GM19328 (cell line): ENCODE data around the gene AMDHD2.

ENCODE experiments used
- ATAC-seq: cut with Tn5 transposase; IDR thresholded peaks from one replicate; pipeline ENCODE4 v1.9.1; 2021; ENCODE audit warnings: mild to moderate bottlenecking, moderate library complexity; ENCODE audit not compliant: unreplicated experiment

Gene AMDHD2

DNA sequence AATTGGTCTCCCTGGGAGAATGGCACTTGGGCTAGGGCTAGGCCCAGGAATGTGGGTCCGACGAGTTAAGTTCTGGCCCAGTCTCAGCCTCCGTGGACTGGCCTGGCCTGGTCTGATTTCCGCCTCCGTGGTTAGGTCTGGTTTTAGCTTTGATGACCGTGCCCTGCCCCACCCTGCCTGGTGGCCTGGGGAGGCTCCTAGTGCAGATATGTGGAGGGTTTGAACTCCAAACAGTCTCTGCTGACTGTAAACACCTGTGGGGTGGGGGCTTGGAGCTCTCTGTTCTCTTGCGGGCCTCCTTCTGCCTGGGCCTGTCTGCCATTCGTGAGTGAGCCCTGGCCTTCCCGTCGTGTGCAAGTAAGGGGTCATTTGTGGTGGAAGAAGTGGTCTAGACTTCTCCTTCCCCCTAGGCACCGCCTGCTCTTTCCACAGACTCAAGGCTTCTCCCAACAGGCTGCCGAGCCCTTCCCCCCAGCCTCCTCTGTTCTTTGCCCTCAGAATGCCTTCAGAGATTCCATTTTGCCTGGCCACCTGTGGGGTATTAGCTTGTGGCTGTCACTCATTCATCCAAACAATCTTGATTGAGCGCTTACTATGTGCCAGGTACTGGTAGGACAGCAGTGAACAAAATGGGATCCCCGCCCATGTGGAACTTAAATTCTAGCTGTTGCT lies 4.9 kb upstream of the AMDHD2 start:
- no peak for ATAC-seq

DNA sequence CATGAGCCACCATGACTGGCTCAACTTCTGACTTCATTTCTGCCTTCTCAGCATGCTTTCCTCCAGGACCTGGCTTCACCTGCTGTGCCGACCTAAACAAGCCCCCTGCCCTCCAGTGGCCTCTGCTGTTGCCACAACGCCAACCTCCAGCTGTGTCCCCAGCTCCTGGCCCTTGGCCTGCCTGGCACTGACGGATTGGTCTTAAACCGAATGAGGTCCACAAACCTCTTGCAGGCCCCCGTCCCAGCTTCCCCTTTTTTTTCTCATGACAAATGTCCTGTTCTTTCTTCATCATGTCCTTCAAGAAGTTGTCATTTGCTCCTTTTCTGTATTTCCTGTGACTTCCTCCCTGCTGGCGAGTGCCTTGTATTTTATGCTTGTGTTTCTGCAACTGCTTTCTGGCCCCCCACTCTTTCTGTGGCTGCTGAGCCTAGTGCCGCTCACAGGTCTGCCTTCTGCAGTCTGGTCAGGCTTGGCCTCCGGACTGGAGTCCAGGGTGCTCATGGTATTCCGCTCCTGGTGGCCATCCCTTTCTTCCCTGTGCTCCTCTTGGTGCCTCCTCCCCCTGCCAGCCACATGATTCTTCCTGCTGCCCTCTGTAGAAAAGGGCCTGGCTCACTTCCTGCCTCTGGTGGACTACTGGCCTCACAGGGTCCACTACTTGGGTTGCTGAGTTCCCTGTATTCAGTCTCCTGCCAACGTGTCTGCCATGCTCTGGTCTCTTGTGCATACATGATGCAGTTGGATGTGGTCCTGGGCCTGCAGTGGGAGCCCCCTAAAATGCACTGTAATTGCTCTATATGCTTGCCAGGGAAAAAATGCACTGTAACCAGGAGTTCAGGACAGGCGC lies 3.6 kb upstream of the AMDHD2 start:
- no peak for ATAC-seq

DNA sequence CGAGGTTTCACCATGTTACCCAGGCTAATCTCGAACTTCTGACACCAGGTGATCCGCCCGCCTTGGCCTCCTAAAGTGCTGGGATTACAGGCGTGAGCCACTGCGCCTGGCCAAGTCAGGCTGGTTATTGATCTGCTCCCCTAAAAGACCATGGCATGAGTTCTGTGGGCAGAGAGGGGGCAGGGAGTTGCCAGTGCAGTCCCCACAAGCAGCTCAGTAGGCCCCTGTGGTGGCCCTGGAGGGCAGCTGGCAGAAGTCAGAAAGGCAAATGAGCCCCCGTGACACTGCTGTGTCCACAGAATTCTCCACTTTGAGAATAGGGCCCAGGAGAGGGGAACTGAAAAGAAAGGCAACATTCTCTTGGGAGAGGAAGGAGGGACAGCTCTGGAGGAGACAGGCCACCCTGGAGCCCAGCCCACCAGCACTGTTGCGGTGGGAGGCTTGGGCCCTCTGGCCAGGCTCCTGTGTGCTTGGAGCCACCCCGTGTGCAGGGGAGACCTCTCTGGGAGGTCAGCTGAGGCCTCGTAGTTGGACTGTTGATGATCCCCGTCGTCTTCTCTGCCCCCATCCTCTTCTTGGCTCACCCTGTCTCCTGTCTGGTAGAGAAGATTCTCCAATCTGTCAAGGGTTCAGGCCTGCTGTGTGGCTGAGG lies 2.1 kb upstream of the AMDHD2 start:
- ATAC-seq, result no peak

DNA sequence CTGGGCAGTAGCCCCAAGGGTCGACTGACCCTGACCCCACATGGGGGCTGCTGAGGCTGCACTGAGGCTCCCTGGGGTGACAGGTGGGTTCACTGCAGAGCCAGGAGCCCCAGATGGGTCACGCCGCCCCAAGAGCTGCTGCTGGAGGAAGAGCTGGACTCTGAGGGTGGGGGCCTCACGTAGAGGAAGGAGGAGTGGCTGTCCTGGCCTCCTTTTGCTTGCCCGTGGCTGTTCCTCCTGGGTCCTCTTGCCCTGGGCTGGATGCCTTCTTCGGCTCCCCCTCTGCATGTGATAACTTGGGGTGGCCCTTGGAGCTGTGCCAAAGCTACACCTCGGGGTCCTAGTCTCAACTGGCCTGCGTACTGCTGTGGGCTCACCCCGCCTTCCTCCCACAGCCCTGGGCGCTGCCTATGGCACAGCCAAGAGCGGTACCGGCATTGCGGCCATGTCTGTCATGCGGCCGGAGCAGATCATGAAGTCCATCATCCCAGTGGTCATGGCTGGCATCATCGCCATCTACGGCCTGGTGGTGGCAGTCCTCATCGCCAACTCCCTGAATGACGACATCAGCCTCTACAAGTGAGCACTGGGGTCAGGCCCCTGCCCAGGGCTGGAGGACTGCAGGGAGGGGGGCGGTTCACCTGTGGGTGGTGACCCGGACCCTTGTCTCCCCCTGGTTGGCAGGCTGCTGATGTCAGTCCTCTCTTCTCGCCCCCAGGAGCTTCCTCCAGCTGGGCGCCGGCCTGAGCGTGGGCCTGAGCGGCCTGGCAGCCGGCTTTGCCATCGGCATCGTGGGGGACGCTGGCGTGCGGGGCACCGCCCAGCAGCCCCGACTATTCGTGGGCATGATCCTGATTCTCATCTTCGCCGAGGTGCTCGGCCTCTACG lies 1.1 kb upstream of the AMDHD2 start:
- ATAC-seq, result no peak

DNA sequence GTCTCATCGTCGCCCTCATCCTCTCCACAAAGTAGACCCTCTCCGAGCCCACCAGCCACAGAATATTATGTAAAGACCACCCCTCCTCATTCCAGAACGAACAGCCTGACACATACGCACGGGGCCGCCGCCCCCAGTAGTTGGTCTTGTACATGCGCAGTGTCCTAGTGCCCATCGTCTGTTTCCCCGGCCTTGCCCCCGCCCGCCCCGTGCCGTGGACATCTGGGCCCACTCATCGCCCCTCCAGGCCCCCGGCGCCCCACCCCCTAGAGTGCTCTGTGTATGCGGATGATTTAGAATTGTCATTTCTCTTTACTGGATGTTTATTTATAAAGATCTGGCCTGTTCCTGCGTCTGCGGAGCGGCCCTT lies 475 bp upstream of the AMDHD2 start:
- no peak for ATAC-seq

DNA sequence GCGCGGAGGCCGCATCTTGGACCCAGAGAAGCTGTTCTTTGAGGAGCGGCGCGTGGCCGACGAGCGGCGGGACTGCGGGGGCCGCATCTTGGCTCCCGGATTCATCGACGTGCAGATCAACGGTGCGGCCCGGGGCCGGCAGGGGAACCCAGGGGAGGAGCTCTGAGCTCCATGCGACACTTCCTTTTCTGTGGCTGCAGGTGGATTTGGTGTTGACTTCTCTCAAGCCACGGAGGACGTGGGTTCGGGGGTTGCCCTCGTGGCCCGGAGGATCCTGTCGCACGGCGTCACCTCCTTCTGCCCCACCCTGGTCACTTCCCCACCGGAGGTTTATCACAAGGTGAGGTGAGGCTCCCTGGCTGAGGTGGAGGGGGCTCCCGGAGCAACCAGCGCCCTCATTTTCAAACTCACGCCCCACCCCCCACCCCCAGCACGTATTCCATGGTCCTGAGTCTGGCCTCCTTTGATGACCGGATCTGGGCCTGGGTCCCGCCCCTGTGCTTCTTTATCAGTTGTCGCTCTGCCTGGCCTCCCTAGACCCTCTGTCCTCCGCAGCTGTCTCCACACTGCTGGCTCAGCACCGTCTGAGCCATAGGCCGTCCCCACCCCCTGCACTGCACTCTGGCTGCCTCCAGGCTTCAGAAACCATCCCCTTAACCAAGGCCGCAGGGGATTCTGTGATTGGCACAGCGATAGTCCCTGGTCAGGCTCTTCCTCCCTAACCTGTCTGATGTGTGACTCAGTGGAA lies 787 bp downstream of the AMDHD2 start:
- ATAC-seq, result peak; percentile 18

DNA sequence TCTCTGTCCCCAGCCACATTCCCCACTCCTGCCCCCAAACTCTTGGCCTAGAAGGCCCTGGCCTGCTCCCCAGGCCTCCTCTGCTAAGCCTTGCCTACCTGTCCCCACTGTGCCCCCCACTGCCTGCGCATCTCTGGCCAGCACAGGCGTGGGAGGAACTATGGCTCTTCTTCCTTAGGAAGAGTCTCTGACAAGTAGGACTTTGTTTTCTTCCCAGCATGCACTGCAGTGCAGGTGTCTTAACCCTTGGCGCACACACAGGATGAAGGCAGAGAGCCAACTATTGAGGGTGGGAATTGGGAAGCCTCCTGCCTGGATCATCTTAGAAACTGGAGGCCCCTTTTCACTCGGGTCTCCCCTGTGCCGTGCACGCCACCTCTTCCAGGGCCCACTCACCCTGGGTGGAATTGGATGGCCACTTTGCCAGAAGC lies 3.6 kb downstream of the AMDHD2 start:
- ATAC-seq, result no peak

DNA sequence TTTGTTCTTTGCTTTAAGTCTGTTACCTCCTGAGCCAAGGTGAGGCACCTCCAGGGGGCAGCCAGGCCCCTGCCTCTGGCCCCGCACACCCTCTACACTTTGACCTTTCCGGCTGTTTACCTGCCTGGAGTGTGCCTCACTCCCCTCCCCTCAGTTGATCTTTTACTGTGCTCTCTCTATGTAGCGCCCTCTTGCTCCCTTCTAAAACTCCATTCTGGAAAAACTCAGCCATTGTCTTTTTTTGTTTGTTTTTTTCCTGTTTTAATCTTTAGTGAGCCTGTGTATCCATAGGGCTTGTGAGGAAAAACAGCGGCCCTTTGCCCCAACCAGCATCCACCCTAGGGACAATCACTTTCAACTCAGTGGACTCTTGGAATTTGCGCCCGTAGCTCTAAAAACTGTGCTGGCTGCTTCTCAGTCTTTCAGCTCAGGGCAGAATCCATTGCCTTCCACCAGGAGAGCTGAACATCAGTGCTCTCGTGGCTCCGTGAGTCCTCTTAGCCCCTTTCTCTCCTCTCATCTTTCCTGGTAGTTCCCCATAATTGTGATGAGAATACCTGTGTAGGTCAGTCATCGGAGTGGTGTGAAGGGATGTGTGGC lies 4.3 kb downstream of the AMDHD2 start:
- no peak for ATAC-seq

DNA sequence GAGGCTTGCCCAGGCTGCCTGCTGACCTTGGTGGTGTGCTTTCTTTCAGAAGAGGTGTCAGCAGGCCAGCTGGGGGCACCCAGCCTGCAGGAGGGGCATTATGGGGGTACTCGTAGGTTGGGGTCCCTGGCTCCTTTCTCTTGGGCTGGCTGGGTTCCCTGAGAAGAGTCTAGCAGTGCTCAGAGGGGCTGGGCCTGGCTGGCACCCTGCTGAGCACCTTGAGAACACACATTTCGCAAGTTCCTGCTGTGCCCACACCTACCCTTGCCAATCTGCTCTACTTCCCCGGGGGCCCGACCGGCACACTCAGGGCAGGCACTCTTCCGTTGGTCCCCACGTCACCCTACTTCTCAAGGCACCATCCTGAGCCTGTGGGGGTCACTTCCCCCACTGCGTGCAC lies 6.0 kb downstream of the AMDHD2 start:
- ATAC-seq, result no peak

DNA sequence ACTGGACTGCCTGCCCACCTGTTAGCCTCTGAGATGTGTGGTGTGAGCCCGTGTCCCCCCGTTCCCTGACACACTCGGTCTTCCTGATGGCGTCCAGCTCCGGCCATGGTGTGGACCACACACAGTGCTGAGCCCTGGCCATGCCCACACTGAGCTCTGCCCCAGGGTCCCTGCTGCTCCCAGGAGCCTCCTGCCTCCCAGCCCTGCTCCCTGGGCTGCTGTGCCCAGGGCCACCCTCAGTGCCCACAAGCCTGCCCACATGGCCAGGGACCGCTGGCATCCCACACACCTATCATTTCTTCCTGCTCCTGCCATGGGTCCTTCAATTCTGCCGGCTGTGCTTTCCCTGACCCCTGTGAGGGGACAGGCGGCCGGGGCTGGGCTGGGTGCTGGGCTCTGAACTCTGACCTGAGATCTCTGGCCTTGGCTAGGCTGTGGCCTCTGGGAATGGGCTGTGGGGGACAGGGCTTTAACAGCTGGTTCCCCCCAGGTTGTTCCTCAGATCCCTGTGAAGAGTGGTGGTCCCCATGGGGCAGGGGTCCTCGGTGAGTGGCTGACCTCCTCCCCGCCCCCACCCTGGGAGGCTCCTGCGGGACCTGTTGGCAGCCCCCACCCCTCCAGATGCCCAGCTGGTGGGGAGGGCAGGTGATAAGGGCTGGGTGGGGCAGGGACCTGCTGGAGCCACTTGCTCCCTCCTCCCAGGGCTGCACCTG lies 7.1 kb downstream of the AMDHD2 start:
- ATAC-seq, result no peak

DNA sequence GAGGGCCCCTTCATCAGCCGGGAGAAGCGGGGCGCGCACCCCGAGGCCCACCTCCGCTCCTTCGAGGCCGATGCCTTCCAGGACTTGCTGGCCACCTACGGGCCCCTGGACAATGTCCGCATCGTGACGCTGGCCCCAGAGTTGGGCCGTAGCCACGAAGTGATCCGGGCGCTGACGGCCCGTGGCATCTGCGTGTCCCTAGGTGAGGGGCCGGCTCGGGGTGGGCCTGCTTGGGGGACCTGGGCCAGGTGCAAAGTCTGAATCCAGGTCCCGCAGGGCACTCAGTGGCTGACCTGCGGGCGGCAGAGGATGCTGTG lies 7.6 kb downstream of the AMDHD2 start:
- no peak for ATAC-seq

DNA sequence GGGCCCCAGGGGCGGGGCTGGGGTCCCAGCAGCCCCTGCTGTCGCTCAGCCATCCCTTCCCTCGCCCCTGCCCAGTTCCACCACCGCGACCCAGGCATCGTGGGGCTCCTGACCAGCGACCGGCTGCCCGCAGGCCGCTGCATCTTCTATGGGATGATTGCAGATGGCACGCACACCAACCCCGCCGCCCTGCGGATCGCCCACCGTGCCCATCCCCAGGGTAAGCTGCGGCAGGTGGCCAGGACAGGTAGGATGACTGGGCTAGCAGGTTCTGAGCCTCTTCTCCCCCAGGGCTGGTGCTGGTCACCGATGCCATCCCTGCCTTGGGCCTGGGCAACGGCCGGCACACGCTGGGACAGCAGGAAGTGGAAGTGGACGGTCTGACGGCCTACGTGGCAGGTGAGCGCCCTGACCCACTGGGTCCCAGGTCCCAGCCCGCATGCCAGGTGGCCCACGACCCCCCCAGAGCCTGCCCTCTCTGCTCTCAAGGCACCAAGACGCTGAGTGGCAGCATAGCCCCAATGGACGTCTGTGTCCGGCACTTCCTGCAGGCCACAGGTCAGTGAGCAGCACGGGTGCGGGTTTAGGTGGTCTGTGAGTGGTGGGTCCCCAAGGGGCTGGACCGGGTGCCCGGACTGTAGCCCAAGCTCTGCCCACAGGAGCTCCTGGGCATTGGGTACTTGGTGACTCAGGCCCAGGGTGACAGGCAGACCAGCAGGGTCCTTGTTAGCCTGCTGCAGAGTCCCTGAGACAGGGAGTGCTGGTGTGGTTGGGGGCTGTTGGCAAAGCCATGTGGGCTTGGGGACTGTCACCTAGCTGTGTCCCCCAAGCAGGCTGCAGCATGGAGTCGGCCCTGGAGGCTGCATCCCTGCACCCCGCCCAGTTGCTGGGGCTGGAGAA lies 8.2 kb downstream of the AMDHD2 start:
- no peak for ATAC-seq

DNA sequence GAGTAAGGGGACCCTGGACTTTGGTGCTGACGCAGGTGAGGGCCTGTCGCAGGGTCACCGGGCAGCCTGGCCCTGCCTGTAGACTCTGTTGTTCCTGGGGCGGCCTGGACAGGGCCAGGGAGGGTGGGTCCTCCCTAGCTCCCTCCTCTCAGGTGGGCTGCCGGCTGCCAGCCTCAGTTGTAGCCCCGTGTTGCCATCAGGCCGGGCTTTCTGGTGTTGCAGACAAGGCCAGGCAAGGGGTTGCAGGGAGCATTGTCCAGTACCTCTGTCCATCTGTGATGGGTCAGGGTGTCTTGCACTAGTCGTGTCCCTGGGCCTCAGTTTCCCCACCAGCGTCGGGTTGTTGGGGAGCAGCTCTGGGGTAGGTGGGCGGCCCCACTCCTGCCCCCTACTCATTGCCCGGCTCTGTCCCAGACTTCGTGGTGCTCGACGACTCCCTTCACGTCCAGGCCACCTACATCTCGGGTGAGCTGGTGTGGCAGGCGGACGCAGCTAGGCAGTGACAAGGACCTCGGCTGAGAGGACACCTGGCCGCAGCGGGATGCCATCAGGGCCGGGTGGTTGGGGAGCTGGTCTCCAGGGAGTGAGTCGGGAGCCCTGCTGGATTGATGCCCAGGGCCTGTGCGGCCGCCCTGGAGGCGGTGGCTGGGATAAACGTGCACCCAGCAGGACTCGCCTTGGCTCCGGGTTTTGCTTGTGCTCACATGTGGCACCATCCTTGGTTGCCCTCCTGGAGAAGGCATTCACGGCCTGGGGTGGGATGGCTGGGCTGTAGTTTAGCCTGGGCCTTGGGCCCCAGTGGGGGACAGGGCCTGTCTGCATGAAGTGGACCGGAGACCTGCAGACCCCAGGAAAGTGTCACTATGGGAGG lies 9.1 kb downstream of the AMDHD2 start:
- no peak for ATAC-seq

DNA sequence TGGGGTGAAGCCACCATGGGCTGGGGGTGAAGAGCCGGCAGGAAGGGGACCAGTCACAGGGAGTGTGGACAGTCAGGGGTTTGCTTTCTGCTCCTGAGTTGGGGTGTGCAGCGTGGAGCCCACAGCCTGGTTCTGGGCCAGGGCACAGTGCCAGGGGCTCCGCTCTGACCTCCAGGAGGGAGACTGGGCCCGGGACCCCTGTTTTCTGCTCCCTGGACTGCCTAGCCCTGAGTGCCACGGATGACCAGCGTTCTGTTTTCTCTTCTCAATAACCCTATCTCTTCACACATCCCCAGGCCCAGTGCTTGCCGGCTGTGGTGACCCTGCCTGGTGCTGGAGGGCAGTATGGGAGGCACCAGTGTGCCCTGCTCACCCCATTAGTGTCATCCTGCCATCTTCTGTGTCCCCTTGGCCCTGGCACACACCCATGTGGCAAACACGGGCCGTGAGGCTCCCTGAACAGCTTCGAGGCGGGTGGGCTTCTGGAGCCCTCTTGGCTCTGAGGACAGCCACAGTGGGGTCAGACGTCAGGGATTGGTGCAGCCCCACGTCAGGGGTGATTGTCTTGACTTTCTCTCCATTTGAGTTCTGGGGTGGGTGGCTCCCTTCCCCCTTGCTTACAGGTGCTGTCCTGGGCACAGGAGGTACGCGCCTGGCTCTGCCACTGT lies 9.9 kb downstream of the AMDHD2 start:
- ATAC-seq, result no peak

DNA sequence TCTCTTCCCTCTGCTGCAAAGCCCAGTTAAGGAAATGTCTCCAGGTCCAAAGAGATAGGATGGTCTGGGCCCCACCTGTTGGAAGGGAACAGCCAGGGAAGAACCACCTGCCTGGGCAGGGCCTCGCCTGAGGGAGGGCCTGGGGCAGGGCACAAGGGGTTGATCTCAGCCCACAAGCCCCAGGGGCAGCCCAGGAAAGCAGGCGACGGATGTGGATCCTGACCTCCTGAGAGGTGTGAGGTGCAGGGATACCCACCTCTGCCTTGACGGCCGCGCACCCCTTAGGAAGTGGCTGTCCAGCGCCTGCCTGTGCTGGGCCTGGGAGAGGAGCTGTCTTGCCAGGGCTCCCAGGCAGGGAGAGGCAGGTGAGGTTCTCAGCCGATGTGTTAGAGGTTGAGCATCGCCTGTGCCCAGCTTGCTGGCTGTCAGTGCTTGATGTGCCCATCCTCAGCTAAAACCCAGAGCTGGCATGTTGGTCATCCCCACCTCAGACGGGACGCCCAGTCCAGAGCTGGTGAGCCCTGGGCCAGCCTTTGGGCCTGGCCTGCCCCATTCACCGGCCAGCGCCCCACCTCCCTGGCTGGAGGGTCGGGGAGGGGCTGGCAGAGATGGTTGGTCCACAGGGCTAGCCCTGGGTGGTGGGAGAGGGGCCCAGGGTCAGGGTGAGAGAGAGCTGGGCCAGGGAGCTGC lies 10.6 kb downstream of the AMDHD2 start:
- ATAC-seq, result no peak

DNA sequence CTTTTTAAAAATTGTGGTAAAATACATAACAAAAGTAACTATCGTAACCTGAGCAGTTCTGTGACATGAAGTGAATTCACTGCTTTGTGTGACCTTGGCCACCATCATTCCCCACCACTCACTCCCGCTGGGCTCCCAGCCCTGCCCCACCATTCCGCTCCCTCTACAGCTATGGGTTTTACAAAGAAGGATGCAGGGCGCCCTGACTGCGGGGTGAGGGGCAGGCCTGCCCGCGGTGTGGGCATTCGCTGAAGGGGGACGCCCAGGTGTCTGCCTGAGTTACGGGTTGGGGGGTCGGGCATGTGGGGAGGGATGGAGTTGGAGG lies 11.2 kb downstream of the AMDHD2 start, which contains the start of gene CEMP1:
TSS of gene CEMP1 (minus strand) at position 38 of the 325 bp plus-strand sequence. CDS start 335 bp downstream, outside the sequence.
- ATAC-seq, result no peak
